Progenitor cell of endocrine pancreas (in vitro differentiated cells): Measurements from ENCODE around the gene RNF223. TPM values are rescaled to one million over a fixed set of nuclear protein-coding genes. Genes with fewer than 3 reads are reported as not detected.

Source experiments
- DNase-seq: peaks from one replicate; pipeline ENCODE4 v3.0.0; 2021; ENCODE audit warnings: low spot score; ENCODE audit not compliant: unreplicated experiment
- H3K27ac Mint-ChIP-seq: 2 replicates; pipeline ENCODE4 v1.8.0; 2021; ENCODE audit warnings: mild to moderate bottlenecking, moderate library complexity, mixed read lengths
- H3K27me3 Mint-ChIP-seq: 2 replicates; pipeline ENCODE4 v1.8.0; 2021; ENCODE audit warnings: mixed read lengths
- H3K36me3 Mint-ChIP-seq: 2 replicates; pipeline ENCODE4 v1.8.0; 2022; ENCODE audit warnings: mixed read lengths; ENCODE audit not compliant: insufficient read depth
- H3K4me1 Mint-ChIP-seq: 2 replicates; pipeline ENCODE4 v1.8.0; 2021; ENCODE audit warnings: low read depth, mixed read lengths
- H3K4me3 Mint-ChIP-seq: 2 replicates; pipeline ENCODE4 v1.8.0; 2021; ENCODE audit warnings: low read depth, mild to moderate bottlenecking, moderate library complexity, mixed read lengths
- H3K9me3 Mint-ChIP-seq: 2 replicates; pipeline ENCODE4 v1.8.0; 2021; ENCODE audit warnings: low read depth, mixed read lengths
- total RNA-seq: library from RNA; stranded (reverse); gene quantifications from 2 replicates; pipeline ENCODE4 v1.2.1, GENCODE V29; 2021
- TF ChIP-seq, protein P1 (sequence below): fragments of 200-600 bp; sonication (generic); IDR thresholded peaks from one replicate; pipeline ENCODE4 v1.5.0; 2021; ENCODE audit warnings: antibody characterized with exemption, mild to moderate bottlenecking; ENCODE audit not compliant: unreplicated experiment

The RNF223 gene
- total RNA-seq, 1 donor from 2014 or later, result not detected

DNA sequence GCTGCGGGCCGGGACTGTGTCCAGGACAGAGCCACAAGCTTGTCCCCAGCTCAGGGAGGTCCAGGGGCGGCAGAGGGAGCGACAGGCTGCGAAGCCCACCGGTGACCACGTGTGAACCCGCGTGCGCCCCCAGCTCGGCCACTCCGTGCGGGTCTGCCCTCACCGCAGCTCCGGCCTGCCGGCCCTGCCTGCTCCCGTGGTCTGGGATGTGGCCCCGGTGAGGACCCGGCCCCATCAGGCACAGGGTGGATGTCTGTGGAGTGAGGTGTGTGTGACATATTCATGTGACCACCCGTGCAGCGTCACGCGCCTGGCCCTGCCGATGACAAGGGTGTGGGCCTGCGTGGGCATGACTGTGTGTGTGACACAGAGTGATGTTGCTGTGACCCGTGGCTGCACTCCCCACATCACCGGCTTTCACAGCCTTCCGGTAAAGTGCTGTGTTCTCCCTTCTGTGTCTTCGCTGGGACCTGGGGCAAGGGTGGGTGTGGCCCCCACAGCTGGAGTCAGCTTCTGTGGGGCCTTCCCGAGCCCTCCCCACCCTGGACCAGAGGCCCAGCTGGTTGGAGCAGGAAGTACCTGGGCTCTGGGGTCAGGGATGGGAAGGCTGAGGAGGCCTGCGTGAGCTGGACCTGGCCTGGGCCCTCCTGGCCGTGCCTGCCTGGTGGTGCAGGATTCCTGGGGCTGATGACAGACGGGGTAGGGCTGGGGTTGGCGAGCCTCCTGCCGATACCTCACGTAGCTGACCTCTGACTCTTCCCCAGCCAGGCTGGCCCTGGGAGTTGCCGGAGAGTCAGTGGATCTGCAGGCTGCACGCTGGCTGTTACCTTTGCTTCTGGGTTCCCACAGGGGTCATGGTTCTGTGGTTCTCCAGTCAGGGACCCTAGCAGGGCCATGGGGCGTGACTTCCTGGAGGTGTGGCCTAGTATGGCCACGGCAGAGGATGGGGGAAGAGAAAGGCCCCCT, 4.1 kb downstream of the RNF223 start:
- peaks cover 16% of the 10 kb centered on the region for H3K27me3 Mint-ChIP-seq
- no peaks in the 10 kb centered on the region for H3K9me3 Mint-ChIP-seq
- TF ChIP-seq, protein P1, sequence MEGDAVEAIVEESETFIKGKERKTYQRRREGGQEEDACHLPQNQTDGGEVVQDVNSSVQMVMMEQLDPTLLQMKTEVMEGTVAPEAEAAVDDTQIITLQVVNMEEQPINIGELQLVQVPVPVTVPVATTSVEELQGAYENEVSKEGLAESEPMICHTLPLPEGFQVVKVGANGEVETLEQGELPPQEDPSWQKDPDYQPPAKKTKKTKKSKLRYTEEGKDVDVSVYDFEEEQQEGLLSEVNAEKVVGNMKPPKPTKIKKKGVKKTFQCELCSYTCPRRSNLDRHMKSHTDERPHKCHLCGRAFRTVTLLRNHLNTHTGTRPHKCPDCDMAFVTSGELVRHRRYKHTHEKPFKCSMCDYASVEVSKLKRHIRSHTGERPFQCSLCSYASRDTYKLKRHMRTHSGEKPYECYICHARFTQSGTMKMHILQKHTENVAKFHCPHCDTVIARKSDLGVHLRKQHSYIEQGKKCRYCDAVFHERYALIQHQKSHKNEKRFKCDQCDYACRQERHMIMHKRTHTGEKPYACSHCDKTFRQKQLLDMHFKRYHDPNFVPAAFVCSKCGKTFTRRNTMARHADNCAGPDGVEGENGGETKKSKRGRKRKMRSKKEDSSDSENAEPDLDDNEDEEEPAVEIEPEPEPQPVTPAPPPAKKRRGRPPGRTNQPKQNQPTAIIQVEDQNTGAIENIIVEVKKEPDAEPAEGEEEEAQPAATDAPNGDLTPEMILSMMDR, result no peak
- H3K36me3 Mint-ChIP-seq, result no peaks in the 10 kb centered on the region
- H3K4me3 Mint-ChIP-seq, result peak overlapping the region; percentile 31
- no peak for DNase-seq
- H3K27ac Mint-ChIP-seq, result no peak overlapping the region
- H3K4me1 Mint-ChIP-seq, result peaks cover 4% of the 10 kb centered on the region

DNA sequence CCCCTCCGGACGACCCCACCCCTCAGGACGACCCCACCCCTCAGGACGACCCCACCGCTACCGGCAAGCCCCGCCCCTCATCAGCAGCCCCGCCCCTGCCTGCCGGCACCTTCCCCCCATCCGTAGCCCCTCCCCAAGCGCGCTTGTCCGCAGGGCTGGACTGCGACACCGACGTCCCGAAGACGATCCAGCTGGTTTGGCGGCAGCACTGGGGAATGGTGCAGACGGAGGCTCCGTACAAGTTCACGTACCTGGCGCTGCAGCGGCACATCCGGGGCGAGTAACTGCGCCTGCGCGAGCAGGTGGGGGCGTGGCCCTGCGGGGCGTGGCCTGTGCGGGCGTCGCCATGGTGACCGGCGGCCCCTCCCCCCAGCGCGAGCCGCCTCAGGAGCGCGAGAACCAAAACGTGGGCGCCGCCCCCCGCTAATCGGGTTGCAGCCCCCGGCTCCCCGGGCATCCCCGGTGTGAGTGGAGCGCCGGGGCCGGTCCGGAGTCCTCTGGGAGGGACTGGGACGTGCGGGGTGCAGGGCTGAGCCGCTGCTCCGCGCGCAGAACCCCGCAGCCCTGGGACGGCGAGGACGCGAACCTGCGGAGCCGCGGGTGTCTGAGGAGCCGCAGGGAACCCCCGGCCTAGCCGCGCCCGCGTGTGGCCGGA, 4.9 kb downstream of the RNF223 start:
- Mint-ChIP-seq H3K4me3 (peak overlapping the region; percentile 64), H3K27ac (no peak overlapping the region), H3K9me3 (no peaks in the 10 kb centered on the region), H3K36me3 (no peaks in the 10 kb centered on the region), H3K4me1 (peaks cover 1% of the 10 kb centered on the region), H3K27me3 (peaks cover 13% of the 10 kb centered on the region)
- DNase-seq, result peak; percentile 90
- TF ChIP-seq, protein P1, result no peak

DNA sequence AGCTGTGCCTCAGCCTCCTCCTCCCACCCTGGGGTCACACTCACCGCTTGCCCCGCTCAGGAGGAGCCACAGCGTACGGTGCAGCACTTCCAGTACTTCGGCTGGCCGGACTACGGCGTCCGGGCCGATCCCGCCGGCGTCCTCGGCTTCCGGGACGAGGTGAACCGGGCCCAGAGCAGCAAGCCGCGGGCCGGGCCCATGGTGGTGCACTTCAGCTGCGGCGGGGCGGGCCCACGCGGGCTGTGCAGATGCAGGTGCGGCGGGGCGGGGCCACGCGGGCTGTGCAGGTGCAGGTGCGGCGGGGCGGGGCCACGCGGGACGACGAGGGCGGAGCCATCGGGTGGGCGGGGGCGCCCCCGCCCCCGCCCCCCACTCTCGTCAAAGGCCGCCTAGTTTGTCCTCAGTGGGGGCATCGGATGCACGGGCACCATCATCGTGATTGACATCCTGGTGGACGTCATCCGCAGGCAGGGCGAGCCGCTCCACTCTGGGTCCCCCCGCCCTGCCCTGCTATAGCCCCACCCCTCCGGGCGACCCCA, 5.5 kb downstream of the RNF223 start:
- H3K9me3 Mint-ChIP-seq, result no peaks in the 10 kb centered on the region
- H3K27ac Mint-ChIP-seq, result no peak overlapping the region
- H3K36me3 Mint-ChIP-seq, result no peaks in the 10 kb centered on the region
- peaks cover 1% of the 10 kb centered on the region for H3K4me1 Mint-ChIP-seq
- DNase-seq, result peak; percentile 61
- TF ChIP-seq, protein P1, result no peak
- H3K27me3 Mint-ChIP-seq, result peaks cover 13% of the 10 kb centered on the region
- H3K4me3 Mint-ChIP-seq, result peak overlapping the region; percentile 64

DNA sequence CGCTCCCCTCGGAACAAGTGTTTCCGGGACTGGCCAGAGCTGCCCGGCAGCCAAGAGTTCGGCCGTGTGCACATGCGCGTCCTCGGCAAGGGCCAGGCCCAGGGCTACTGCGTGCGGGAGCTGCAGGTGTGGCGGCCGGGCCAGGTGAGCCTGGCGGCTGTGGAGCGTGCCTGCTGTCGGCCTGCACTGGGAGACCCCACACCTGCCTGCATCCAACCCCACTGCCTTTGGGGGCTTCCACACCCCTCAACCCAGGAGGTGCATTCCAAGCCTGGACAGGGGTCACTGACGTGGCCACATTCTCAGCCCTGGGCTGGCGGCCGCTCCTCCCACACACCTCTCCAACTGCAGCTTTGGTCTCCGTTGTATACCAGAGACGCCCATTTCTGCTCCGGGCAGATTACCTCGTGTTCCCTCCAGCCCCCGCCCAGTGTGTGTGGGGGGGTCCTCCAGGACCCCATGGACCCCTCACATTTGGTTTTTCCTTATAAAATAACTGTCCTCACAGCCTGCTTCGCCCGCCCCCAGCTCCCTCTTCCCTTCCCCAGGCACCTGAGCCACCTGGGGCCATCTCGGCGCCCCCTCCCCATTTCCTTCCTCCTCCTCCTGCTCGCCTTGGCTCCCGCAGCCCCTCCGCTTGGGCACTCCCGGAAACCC, 6.1 kb downstream of the RNF223 start:
- no peak for DNase-seq
- Mint-ChIP-seq H3K27ac (peak overlapping the region; percentile 16), H3K36me3 (no peaks in the 10 kb centered on the region), H3K27me3 (peaks cover 15% of the 10 kb centered on the region), H3K4me3 (peak overlapping the region; percentile 59), H3K9me3 (no peaks in the 10 kb centered on the region), H3K4me1 (peaks cover 1% of the 10 kb centered on the region)
- TF ChIP-seq, protein P1, result no peak

DNA sequence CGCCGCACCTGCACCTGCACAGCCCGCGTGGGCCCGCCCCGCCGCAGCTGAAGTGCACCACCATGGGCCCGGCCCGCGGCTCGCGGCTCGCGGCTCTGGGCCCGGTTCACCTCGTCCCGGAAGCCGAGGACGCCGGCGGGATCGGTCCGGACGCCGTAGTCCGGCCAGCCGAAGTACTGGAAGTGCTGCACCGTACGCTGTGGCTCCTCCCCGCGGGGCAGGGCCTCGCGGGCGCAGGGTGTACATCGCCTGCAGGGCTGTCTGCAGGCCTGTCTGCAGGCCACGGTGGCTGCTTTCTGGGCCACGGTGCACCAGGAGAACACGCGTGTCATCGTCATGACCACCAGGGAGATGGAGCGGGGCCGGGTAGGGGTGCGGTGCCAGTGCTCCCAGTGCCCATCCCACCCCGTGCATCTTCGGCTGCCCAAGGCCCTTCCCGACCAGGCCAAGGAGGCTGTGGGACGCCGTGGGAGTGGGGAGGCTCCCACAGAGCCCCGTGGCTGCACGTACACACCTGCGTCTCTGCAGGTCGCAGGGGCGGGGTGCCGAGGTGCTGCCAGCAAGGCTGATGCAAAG, 6.7 kb downstream of the RNF223 start:
- TF ChIP-seq, protein P1, result no peak
- Mint-ChIP-seq H3K9me3 (no peaks in the 10 kb centered on the region), H3K27me3 (peaks cover 20% of the 10 kb centered on the region), H3K4me1 (peaks cover 1% of the 10 kb centered on the region), H3K36me3 (no peaks in the 10 kb centered on the region), H3K27ac (no peak overlapping the region), H3K4me3 (no peak overlapping the region)
- no peak for DNase-seq
